Breast epithelium (tissue), 3 donors: ENCODE measurements around the gene ITGB8.

Experiments
- POLR2A ChIP-seq: fragments of 450-650 bp; IDR thresholded peaks from one replicate; pipeline ENCODE4 v1.6.1; 2016; ENCODE audit warnings: antibody characterized with exemption, mild to moderate bottlenecking, moderate library complexity
- POLR2AphosphoS5 ChIP-seq, 3 donors: sonication (generic); formaldehyde crosslinking; IDR thresholded peaks; one replicate each; pipeline ENCODE4 v1.6.1; 2017; ENCODE audit warnings: antibody characterized with exemption in 3 of 3

- TF ChIP-seq POLR2AphosphoS5 (IDR thresholded peaks at IDR 0.05) (no peak), POLR2A (no peak)
Observed at GRCh38 chr7:20310301-20310700, 20.4 kb upstream of the ITGB8 start.
